GM21717 (cell line): ENCODE measurements around the gene SLAIN1.
"Not testable (repeated sequence)": the region's sequence is repeated elsewhere in the genome, so short reads cannot be mapped to it uniquely, and the experiment has no call there.

ENCODE experiments used
- ATAC-seq: cut with Tn5 transposase; IDR thresholded peaks from one replicate; pipeline ENCODE4 v1.9.1; 2021; ENCODE audit warnings: mild to moderate bottlenecking, moderate library complexity; ENCODE audit not compliant: unreplicated experiment

SLAIN1 gene

DNA sequence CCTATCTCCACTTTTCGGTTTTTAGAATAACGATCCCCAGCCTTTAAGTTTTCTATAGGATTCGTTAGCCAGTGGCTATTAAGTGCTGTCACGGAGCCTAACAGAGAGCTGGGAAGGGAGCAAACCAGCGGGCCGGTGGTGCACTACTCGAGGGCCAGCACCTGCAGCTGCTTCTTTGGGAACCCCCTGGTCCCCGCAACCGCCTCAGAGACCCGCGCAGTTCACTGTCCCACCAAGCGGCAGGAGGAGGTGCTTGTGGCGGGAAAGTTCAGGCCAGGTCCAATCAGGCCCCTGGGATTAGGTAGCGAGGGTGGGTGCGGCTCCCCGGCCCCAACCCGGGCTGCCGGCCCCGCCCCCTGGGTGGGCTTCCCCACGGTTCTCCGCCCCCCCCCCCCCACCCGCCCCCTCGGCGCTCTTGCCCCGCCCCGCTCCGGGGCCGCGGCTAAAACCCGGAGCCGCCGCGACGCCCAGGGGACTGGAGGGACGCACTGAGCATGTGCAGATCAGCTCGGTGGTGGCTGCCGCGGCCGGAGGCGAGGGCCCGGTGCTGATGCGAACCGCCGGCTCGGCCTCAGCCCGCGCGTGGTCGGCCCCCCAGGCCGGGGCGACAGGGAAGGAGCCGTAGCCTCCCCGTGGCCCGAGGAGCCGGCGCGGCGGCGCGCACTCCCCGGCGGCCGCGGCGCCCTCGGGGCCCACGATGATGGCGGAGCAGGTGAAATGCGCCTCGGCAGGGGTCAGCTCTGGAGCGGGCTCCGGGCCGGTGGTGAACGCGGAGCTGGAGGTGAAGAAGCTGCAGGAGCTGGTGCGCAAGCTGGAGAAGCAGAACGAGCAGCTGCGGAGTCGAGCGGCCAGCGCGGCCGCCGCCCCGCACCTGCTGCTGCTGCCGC is at the start of gene SLAIN1:
Gene SLAIN1 (plus strand): TSS at position 471 of the 887 bp plus-strand sequence. CDS start 227 bp downstream, at position 698.
- ATAC-seq: peak; percentile 75

DNA sequence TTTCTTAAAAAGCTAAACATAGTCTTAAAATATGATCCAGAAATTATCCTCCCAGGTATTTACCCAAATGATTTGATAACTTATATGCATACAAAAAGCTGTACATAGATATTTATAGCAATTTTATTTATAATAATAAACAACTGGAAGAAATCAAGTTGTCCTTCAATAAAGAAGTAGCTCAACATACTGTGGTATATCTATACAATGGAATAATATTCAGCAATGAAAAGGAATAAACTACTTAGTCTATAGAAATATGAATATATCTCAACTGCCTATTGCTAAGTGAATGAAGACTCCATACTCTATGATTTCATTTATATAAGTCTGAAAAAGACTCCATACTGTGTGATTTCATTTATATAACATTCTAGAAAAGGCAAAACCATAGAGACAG is 47.1 kb upstream of the SLAIN1 start:
- no peak for ATAC-seq

DNA sequence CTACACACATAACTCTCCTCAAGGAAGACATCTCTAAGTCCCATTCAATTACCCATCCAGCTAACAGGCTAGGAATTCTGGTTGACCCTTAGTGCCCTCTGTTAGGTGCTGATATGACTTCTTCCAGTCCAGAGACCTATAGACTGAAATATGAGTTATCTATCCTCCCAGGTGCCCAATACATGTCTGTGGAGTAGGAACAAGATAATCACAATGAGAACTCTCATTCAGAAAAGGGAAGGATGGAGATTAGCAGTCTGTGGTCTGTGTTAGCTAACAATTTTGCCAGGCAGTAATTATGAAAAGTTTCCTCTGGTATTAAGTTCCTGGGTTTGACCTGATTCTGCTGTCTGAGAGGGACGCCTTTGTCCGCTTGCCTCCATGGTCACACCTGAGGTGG is 44.2 kb upstream of the SLAIN1 start:
- ATAC-seq: no peak

DNA sequence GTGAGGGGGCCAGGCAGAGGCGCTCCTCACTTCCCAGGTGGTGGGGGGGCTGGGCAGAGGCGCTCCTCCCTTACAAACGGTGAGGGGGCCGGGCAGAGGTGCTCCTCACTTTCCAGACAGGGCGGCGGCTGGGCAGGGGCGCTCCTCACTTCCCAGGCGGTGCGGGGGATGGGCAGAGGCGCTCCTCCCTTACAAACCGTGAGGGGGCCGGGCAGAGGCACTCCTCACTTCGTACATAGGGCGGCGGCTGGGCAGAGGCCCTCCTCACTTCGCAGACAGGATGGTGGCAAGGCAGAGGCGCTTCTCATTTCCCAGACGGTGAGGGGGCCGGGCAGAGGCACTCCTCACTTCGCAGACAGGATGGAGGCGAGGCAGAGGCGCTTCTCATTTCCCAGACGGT is 37.5 kb upstream of the SLAIN1 start:
- ATAC-seq: not testable (repeated sequence)

DNA sequence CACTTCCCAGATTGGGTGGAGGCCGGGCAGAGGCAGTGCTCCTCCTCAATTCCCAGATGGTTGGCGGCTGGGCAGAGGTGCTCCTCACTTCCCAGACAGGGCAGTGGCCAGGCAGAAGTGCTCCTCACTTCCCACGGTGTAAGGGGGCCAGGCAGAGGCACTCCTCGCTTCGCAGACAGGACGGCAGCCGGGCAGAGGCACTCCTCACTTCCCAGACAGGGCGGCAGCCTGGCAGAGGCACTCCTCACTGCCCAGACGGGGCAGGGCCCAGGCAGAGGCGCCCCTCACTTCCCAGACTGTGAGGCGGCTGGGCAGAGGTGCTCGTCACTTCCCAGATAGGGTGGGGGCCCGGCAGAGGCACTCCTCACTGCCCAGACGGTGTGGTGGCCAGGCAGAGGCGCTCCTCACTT is 36.6 kb upstream of the SLAIN1 start:
- no peak for ATAC-seq

DNA sequence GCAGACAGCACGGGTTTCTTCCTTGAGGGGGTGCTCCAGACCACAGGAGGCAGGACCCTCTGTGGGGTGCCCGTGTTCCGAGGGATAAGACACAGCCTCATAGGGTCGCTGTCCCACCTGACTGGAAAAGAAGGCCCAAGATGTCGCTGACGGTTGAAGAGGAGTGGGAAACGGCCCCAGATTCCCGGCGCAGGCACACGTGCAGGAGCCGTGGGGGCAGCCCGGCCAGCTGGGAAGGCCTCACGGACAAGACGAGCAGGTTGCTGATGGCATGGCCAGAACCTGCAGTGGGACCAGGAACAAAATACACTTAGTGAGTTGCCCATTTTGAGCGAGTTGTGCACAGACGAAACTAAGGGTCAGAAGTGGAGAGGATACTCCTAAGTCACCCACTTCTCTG is 35.2 kb upstream of the SLAIN1 start:
- ATAC-seq: not testable (repeated sequence)

DNA sequence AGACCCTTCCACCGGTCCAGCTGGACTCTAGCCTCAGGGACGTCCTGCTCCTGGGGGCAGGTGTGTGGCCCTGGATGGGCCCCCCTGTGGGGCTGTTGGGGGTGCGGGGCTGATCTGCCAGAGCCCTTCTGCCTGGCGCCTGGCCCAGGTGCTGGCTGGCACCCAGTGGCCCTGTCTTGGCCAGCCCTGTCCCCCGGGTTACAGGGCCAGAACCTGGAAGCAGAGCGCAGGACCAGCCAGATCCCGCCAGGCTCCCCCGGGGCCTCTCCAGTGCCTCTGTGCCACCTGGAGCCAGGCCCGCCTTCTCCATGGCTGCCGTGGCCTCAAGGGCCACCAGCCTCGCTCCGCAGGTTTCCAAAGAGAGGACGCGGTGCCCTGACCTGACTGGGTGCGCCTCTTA is 34.7 kb upstream of the SLAIN1 start:
- not testable (repeated sequence) for ATAC-seq

DNA sequence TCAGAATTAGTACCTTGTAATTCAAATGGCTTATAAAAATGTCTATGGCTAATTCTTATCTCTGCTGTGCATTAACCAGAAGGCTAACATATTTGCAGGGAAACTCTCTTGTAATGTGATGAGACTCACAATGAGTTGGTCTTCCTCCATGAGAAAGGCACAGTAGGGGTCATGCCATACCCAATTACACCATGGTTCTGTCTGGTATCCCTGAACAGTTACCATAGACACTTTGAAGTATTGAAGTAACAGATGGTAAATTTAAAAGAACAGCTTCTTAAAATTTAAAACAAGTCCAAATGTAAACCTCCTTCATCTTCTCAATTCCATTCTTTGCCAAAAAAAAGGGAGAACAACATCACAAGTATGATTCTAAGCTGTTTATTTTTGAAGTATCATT is 22.6 kb upstream of the SLAIN1 start:
- no peak for ATAC-seq

DNA sequence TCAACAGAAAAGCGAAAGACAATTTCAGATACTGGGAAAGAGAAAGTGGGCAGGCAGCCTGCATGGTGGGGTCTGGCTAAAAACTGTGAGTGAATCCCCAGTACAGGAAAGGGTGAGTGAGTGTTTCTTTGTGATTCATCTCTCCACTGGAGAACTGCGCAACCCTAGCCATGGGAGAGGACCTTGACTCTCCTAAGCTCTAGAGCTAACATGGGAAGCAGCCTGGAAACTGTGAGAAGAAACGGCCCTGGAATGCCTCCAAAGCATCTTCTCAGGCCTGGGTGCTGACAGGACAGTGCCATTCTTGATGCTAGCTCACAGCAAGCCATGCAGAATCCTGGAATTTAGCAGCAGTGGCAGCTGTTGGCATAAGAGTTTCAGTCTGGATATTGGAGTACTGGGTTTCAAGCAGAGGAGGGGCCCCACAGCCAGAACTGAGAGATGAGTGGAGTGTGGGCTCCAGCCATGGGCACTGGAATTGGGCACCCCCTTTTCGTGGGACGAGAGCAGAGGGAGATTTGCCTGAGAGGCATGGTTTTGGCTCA is 18.7 kb upstream of the SLAIN1 start:
- ATAC-seq: no peak

DNA sequence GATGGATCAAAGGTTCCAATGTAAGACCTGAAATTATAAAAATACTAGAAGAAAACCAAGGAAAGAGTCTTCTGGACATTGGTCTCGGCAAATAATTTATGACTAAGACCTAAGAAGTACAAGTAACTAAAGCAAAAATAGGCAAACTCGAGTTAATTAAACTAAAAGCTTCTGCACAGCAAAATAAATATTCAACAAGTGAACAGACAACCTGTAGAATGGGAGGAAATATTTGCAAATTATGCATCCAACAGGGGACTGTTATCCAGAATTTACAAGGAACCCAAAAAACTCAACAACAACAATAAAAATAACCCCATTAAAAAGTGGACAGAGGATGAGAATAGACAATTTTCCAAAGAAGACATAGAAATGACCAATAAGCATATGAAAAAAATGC is 9.7 kb upstream of the SLAIN1 start:
- ATAC-seq: no peak

DNA sequence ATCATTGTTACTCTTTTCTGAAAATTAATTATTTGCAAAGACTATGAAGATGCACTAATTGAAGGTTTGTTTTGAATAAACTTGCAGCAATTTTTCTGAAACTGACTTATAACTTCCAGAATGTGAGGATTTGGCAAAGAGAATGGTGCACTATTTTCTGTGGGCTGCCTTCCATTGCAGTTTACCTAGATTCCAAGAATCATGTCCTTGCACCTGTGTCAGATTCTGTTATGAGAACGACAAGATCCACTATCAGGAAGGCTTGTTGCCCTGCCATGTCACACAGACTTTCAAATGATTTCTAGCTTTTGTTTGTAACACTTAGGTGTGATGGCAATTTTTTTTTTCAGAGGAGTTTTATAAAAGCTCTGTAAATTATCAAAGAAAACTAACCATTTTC is 5.6 kb upstream of the SLAIN1 start:
- ATAC-seq: no peak

DNA sequence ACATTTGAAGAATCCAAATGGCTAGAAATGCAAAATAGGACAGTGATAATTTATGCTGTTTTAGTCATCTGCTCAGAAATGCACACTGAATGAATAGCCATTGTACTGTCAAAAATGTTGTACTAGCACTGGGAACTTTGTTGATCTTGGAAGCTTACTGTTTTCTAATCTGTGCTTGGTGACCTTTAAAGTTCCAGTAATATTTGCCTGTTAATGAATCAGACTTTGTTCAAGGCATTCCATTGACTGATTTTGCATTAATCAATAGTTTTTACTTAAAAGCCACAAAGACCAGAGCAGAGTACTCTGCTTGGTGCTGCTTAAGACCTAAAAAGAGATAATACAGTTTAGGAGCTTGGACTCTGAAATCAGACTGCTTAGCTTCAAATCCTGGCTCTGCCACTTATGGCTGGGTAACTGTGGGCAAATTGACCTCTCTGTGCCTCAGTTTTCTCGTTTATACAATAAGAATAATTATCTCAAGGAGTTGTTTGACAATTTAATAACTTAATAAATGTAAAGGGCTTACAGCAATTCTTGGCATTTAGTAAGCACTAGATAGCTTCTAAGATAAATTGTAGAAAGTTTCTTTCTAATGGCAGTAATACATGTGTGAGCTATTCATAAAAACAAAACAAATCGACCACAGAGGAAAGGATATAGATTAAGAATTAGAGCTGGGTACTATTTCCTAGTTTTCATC is 4.6 kb upstream of the SLAIN1 start:
- ATAC-seq: no peak

DNA sequence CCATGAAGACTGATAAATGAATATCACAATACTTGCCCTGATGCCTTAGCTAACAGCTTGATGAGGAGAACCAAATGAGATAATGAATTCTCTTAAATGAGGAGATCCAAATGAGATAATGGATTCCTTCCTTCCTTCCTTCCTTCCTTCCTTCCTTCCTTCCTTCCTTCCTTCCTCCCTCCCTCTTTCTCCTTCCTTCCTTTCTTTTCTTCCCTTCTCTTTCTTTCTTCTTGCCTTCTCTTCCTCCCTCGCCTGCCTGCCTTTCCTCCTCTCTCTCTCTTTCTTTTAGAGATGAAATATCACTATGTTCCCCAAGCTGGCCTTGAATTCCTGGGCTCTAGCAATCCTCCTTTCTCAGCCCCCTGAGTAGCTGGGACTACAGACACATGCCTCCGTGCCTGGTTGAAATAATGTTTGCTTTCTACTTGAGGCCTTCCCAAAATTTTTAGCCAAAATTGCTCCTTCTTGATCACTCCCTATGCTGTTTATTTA is 4.0 kb upstream of the SLAIN1 start:
- no peak for ATAC-seq

DNA sequence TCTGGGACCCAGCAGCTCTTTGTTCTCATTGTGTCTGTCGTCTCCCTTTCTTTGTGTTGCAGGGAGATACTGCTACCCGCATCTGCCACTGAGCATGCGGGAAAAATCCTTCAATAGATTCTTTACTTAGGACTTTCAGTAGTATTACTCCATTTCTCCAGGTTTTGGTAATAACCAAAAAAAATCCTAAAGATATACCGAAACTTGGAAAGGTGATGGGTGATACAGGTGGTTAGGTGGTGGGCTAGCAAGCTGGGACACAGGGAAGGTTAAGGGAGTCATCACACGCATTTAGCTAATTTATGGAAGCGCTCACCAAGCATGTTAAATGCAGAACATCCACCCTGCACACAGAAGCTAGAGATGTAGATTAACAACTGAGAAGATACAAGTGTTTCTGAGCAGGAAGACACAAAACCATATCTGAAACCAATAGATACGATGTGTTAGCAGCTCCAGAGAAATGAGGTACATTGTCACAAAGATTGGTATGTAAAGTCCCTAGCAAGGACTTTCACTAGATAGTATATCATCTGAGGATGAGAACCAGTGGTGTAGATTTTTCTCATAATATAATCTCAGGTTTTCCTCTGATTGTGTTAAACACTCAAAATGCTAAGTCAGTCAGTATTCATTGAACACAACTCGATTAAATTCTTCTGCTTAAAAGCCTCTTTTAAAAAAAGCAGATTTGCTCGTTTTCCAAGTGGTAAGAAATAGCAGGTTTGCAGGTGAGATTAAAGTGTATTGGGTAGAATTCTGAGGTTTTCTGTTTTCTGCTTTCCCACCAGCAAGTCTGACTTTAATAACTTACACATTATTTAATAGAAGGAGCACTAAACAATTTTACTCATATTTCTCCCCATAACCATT is 1.2 kb upstream of the SLAIN1 start:
- ATAC-seq: no peak

DNA sequence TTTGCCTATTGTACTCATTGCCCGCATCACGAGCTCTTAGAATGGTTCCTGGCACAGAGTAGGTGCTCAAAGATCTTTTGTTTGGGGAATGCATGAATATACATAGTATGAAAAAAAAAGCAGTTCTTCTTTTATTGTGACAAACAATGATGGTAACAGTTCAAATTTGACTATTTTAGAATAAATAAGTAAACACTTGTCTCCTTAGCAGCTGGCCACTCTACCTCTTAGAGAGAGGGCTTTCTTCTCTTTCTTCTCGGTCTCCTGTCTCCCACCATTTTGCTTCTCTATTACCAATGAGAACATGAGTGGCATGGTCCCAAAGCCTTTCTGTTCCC is 639 bp upstream of the SLAIN1 start:
- ATAC-seq: peak; percentile 2

DNA sequence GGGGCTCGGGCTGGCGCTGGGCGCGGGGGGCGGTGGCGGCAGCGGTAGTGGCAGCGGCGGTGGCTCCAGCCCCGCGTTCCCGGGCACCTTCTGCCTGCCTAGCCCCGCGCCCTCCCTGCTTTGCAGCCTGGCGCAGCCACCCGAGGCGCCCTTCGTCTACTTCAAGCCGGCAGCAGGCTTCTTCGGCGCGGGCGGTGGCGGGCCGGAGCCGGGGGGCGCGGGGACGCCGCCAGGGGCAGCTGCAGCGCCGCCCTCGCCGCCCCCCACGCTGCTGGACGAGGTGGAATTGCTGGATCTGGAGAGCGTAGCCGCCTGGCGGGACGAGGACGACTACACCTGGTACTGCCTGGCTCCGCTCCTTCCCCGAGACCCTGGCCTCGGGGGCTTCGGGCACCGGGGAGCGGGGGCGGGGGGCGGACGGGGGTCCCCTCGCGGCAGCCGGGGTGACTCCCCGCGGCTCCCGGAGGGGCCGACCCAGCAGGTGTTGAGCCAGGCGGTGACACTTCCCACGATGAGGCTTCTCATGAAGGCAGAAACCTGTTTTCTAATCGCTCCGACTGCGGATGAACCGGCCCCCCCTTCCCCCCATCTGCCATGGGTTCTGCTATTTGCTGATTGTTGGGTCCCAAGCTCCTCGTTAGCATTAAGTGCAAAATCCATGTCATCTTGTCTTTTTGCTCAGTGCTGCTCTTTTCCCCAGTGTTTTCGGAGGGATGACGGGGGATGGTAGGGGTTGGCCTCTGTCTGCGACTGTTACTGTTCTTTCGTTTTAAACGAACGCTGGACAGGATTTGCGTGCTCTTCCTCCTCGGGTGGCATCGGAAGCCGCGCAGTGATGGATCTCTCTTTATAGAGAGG is 943 bp downstream of the SLAIN1 start:
- peak; percentile 33 for ATAC-seq

DNA sequence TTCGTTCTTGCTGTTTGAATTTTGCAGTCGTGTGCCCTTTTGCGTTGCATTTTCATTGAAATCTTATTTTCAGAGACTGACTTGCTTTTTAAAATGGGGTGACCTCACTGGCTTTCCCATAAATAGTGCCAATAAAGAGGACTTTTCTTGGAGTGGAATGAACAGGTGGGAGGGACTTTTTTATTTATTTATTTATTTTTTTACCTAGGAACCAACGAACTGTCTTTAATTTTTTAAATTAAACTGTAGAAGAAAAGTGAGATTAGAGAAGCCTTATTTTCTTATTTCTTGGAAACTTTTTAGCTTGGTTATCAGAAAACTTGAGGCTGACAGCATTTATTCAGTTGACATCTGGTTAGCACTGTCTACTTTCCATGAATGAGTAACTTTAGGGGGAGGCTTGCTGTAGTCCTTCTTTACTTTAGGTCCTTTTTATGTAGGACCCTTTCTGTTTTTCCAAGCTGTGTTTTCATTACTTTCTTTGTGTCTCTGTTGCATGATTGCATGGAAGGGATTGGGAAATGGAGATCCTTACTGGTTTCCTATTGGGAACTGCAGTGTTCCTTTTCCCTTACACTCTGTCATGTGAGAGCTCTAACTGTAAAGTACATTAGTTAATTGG is 1.7 kb downstream of the SLAIN1 start:
- ATAC-seq: no peak

DNA sequence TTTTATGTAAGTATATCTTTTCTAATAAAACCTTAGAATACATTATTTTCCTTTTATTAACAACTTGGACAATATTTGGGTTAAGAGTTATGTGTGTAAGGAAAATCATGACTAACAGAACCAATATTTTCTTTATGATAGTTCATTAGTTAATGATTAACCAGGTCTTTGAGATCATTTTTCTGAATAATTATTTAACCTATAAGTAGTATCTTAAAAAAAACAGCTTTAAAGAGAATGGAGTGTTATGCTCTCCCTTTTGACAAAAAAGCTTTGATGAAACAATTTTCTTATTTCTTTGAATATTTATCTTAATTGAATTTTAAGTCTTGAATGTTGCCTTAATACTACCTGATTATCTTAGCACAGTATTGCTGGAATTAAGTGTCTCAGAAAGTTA is 3.8 kb downstream of the SLAIN1 start:
- no peak for ATAC-seq

DNA sequence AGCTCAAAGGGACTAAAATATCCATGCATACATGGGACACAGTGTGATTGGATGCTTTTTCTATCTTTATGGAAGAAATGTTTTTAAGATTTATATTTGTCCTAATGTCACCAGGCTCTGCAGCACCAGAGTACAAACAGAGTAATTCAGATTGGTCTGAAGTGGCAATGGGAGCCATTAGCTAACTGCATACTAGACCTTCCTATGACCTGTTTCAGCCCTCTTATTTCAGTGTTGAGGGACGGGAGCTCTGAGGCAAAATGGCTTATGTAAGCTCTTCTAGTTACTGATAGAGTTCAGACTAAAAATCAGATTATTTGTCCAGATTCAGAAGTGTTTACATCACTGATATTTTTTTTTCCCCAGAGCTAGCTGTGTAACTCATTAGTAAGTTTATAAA is 4.9 kb downstream of the SLAIN1 start:
- ATAC-seq: no peak

DNA sequence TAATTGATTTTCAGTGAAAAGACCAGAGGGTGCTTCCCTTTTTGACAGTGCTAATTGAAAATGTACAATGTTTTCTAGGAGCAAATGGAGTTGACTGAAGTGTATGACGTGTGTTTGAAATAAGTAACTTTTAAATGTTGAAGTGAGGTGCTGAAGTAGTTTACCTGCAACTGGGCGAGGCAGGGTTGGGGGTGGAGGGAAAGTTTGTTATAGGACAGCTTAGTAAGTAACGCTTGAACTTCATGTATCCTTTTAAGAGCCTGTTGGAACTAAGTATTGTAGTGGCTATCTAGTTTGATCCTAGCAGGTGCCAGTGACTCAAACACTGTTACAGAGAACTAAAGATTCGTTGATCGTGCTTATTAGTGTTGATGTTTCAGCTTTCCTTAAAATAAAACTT is 5.9 kb downstream of the SLAIN1 start:
- no peak for ATAC-seq
